PFSK-1 (cell line): ENCODE data around the gene SERINC2.

ENCODE experiments used
- FOXP2 ChIP-seq: optimal IDR thresholded peaks from 2 replicates; pipeline ENCODE3; 2011; ENCODE audit warnings: borderline replicate concordance, control low read depth, inconsistent platforms; ENCODE audit not compliant: insufficient read depth; ENCODE audit errors: extremely low read length, extremely low read depth
- POLR2AphosphoS5 ChIP-seq: IDR thresholded peaks from 2 replicates; pipeline ENCODE4 v1.6.1; 2012; ENCODE audit warnings: low read depth, mild to moderate bottlenecking, control low read depth, low read length, moderate library complexity
- SIN3A ChIP-seq: IDR thresholded peaks from 2 replicates; pipeline ENCODE4 v1.6.1; 2012; ENCODE audit warnings: mild to moderate bottlenecking, low read length, moderate library complexity, borderline replicate concordance; ENCODE audit not compliant: insufficient read depth
- TAF1 ChIP-seq: IDR thresholded peaks from 2 replicates; pipeline ENCODE4 v1.6.1; 2012; ENCODE audit warnings: low read length, control low read depth, borderline replicate concordance; ENCODE audit not compliant: insufficient read depth
- TF ChIP-seq, protein P1 (sequence below), 2 experiments: IDR thresholded peaks; 2 replicates each; pipeline versions ENCODE4 v1.6.1 to v1.8.0; 2011 to 2012; ENCODE audit warnings: low read depth in 2 of 2, low read length in 2 of 2, control low read depth in 1 of 2, inconsistent platforms in 1 of 2, mild to moderate bottlenecking in 1 of 2, moderate library complexity in 1 of 2; ENCODE audit not compliant: insufficient read depth in 1 of 2

SERINC2 gene

DNA sequence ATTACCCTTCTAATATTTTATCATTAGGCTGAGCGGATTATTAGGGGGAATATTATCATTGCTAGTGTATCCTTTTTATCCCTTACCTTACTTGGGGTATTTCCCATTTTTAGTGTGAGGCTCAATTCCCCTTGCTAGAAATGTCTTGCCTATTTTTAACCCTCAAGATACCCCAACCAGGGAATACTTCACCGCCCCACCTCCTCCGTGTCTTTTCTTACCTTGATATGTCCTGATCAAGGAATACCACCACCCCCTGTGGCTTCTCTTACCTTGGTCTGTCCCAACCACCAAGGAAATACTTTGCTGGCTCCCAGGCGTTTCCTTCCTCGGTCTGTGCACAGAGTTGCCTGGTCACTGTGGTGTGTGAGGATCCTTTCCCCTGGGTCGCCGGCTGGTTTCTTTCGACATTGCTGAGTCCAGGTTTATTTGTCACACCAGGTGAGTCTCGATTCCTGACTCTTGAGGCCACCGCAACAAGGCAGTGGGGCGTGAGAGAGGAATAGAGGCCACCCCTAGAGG, 57.8 kb downstream of the SERINC2 start:
- TF ChIP-seq SIN3A (no peak), POLR2AphosphoS5 (no peak), FOXP2 (no peak), TAF1 (no peak)
- TF ChIP-seq, protein P1, sequence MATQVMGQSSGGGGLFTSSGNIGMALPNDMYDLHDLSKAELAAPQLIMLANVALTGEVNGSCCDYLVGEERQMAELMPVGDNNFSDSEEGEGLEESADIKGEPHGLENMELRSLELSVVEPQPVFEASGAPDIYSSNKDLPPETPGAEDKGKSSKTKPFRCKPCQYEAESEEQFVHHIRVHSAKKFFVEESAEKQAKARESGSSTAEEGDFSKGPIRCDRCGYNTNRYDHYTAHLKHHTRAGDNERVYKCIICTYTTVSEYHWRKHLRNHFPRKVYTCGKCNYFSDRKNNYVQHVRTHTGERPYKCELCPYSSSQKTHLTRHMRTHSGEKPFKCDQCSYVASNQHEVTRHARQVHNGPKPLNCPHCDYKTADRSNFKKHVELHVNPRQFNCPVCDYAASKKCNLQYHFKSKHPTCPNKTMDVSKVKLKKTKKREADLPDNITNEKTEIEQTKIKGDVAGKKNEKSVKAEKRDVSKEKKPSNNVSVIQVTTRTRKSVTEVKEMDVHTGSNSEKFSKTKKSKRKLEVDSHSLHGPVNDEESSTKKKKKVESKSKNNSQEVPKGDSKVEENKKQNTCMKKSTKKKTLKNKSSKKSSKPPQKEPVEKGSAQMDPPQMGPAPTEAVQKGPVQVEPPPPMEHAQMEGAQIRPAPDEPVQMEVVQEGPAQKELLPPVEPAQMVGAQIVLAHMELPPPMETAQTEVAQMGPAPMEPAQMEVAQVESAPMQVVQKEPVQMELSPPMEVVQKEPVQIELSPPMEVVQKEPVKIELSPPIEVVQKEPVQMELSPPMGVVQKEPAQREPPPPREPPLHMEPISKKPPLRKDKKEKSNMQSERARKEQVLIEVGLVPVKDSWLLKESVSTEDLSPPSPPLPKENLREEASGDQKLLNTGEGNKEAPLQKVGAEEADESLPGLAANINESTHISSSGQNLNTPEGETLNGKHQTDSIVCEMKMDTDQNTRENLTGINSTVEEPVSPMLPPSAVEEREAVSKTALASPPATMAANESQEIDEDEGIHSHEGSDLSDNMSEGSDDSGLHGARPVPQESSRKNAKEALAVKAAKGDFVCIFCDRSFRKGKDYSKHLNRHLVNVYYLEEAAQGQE (IDR thresholded peaks at IDR 0.05; ENCODE audit: insufficient read depth in 1 of 2, low read depth in 2 of 2, low read length in 2 of 2), result no peak

DNA sequence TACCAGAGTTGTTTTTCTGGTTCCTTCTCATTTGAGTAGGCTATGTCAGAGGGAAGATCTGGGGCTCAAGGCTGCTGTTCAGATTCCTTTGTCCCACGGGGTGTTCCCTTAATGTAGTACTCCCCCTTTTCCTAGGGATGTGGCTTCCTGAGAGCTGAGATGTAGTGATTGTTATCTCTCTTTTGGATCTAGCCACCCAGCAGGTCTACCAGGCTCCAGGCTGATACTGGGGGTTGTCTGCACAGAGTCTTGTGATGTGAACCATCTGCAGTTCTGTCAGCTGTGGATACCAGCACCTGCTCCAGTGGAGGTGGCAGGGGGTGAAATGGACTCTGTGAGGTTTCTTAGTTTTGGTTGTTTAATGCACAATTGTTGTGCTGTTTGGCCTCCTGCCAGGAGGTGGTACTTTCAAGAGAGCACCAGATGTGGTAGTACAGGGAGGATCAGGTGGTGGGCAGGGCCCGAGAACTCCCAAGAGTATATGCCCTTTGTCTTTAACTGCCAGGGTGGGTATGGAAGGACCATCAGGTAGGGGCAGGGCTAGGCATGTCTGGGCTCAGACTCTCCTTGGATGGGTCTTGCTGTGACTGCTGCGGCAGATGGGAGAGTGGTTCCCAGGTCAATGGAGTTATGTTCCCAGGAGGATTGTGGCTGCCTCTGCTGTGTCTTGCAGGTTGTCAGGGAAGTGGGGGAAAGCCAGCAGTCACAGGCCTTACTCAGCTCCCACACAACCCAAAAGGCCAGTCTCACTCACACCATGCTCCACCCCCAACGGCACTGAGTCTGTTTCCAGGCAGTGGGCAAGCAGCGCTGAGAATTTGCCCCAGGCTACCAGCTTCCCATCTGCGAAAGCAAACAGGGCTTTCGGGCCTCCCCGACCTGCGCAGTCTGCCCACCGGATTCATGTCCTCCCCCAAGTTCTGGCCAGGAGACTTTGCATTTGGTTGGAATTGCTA, 64.2 kb downstream of the SERINC2 start:
- no peak for TF ChIP-seq POLR2AphosphoS5
- TF ChIP-seq SIN3A, result peak; percentile 47; the same call in 1 of the 2 replicates

DNA sequence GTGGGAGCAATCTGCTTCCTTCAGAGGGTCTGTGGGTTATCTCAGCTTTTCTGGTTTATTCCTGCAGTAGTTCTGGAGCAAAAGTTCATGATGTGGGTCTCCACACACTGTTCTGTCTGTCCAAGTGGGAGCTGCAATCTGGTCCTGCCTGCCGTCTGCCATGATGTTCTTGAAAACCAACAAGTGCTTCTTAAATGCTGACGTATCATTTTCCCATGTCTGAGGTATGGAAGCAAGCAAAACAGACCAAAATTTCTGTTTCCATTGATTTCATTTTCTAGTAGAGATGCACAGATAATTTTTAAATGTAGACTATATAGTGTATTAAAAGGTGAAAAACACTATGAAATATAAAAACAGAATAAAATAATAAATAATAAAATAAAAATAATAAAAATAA, 65.2 kb downstream of the SERINC2 start:
- TF ChIP-seq FOXP2 (no peak), SIN3A (no peak), POLR2AphosphoS5 (no peak), TAF1 (no peak)
- TF ChIP-seq, protein P1 (IDR thresholded peaks at IDR 0.05; ENCODE audit: insufficient read depth in 1 of 2, low read depth in 2 of 2, low read length in 2 of 2), result no peak

DNA sequence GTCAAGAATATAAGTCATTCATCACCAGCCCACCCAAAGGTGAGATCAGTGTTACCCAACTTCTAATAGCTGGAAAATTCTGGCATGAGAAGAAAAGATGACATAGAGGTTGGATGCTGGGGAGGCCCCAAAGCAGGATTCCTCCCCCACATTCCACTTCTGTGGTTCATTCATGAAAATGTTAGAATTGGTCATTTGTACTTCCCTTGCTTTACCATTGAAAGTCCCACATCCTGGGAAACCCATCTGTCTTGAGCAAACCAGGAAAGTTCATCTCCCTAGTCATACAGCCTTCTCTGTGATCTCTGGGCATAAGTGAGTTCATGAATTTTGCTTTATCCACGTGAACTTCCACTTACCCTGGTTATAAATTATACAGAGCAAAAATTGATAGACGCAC, 66.8 kb downstream of the SERINC2 start:
- TF ChIP-seq FOXP2, result no peak
- TF ChIP-seq, protein P1 (IDR thresholded peaks at IDR 0.05; ENCODE audit: insufficient read depth in 1 of 2, low read depth in 2 of 2, low read length in 2 of 2), result no peak
- TF ChIP-seq TAF1, result no peak
- no peak for TF ChIP-seq SIN3A
- no peak for TF ChIP-seq POLR2AphosphoS5

DNA sequence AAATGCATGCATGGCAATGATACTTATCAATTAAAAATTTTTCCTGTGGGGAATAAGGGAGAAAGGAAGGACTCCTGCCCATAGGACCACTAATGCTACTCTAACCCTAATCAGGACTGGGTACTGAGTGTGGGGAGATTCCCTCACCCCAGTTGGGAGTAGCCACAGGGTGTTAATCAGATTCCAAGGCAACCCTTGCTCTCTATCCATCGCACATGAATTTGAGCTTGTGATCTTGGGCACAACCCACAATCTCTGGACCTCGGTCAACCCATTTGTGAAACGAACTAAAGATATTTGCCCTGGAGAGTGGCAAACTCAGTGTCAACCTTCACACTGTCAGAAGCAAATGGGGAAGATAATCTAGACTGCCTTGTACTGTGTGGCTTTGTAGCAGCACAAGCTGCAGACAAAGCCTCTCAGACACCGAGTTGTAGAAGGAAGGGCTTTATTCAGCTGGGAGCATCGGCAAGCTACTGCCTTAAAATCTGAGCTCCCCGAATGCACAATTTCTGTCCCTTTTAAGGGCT, 69.5 kb downstream of the SERINC2 start:
- no peak for TF ChIP-seq SIN3A
- TF ChIP-seq, protein P1 (IDR thresholded peaks at IDR 0.05; ENCODE audit: insufficient read depth in 1 of 2, low read depth in 2 of 2, low read length in 2 of 2), result no peak
- TF ChIP-seq TAF1, result no peak
- no peak for TF ChIP-seq POLR2AphosphoS5
- TF ChIP-seq FOXP2, result no peak
